ENCODE data around the gene ATAT1. TPM values are rescaled to one million over a fixed set of nuclear protein-coding genes. Genes with fewer than 3 reads are reported as not detected.
A peak's percentile ranks its signal among the peaks of the same experiment; 100 is the strongest.

ATAT1 gene
- total RNA-seq, 1 experiment from 2014 or later = 19.3 TPM

DNA sequence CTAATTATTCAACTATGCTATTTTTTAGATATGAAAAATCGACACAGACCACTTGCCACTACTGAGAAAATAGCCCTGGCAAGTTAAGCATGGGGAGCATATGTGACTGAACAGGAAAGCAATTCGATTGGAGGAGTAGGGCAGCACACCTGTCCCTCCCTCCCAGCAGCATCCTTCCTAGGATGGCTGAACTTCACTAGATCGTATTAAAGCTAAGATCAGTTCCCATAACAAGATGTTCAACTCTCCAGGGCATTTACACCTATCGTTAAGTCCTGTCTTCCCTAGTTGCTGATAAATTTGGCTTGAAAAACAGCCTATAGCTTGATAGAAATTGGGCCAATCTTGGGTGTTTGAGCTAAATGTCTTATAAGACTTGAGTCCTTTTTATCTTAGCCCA is 16.6 kb upstream of the ATAT1 start (continued):
- TF ChIP-seq FOXJ3 (CRISPR knock-in tag; IDR thresholded peaks at IDR 0.05; ENCODE audit: borderline replicate concordance) (no peak), ZNF416 (CRISPR knock-in tag; IDR thresholded peaks at IDR 0.05) (no peak), EMX1 (CRISPR knock-in tag; IDR thresholded peaks at IDR 0.05) (no peak), NFE2L1 (CRISPR knock-in tag; IDR thresholded peaks at IDR 0.05) (no peak), ZBTB43 (CRISPR knock-in tag; IDR thresholded peaks at IDR 0.05) (no peak), ATF6 (CRISPR knock-in tag; IDR thresholded peaks at IDR 0.05) (no peak)
- TF ChIP-seq, protein P1, sequence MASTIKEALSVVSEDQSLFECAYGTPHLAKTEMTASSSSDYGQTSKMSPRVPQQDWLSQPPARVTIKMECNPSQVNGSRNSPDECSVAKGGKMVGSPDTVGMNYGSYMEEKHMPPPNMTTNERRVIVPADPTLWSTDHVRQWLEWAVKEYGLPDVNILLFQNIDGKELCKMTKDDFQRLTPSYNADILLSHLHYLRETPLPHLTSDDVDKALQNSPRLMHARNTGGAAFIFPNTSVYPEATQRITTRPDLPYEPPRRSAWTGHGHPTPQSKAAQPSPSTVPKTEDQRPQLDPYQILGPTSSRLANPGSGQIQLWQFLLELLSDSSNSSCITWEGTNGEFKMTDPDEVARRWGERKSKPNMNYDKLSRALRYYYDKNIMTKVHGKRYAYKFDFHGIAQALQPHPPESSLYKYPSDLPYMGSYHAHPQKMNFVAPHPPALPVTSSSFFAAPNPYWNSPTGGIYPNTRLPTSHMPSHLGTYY (CRISPR knock-in tag; IDR thresholded peaks at IDR 0.05) = 0 out of 2 replicates have a peak, but pooled peaks have one; percentile 9

DNA sequence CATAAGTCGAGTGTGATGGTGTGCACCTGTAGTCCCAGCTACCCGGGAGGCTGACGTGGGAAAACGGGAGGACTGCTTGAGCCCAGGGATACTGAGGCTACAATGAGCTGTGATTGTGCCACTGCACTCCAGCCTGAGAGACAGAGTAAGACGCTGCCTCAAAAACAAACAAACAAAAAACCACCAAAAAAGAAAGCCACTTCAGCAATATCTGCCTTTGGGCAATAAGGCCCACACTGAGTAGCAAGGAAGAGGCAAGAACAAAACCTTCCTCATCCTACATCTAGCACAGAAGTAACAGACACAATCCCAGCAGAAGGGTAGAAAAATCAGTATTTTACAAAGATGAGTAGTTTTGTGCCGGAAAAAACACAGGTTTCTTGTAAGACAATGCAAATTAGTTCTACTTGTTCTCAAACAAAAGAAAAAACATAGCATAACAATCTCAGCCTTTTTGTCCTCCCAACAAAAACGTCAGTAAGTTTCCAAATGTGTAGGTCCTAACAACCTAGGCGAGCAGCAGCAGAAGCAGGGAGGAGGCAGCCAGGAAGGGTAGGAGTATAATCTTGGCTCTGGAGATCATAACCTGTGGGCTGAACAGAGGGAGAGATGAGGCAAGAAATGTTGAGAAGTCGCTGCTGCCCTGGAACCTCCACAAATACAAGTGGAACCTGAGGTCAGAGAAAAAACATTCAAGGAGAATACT is 15.4 kb upstream of the ATAT1 start:
- H3K4me3 Mint-ChIP-seq = no peak overlapping the region
- H3K4me1 Mint-ChIP-seq = peaks cover 33% of the 10 kb centered on the region
- ChIA-PET POLR2A (interaction anchor here (1.2 to 1.4 kb wide), 3 partner anchors 11 to 76 kb away, joined by 3 to 6 read pairs (median 5); no protein-coding TSS in a partner anchor), CTCF (interaction anchor here (1.0 to 2.6 kb wide), 4 partner anchors 13 to 127 kb away, joined by 3 to 13 read pairs (median 4); no protein-coding TSS in a partner anchor)
- no peak for DNase-seq (ENCODE audit: low spot score)
- no peak for TF ChIP-seq EMX1 (CRISPR knock-in tag; IDR thresholded peaks at IDR 0.05)
- no peak for TF ChIP-seq SMAD4 (CRISPR knock-in tag; IDR thresholded peaks at IDR 0.05)
- TF ChIP-seq ZNF281 (CRISPR knock-in tag; IDR thresholded peaks at IDR 0.05) = no peak
- TF ChIP-seq, protein P2, sequence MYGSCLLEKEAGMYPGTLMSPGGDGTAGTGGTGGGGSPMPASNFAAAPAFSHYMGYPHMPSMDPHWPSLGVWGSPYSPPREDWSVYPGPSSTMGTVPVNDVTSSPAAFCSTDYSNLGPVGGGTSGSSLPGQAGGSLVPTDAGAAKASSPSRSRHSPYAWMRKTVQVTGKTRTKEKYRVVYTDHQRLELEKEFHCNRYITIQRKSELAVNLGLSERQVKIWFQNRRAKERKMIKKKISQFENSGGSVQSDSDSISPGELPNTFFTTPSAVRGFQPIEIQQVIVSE (CRISPR knock-in tag; IDR thresholded peaks at IDR 0.05; ENCODE audit: borderline replicate concordance) = no peak
- TF ChIP-seq CREB1 (CRISPR knock-in tag; IDR thresholded peaks at IDR 0.05) = no peak
- no peak for TF ChIP-seq ZNF416 (CRISPR knock-in tag; IDR thresholded peaks at IDR 0.05)
- H3K9me3 Mint-ChIP-seq = no peaks in the 10 kb centered on the region
- H3K27ac Mint-ChIP-seq = peak overlapping the region; percentile 17
- no peaks in the 10 kb centered on the region for H3K27me3 Mint-ChIP-seq (ENCODE audit: low read depth)
- H3K36me3 Mint-ChIP-seq = peaks cover 71% of the 10 kb centered on the region
- ATAC-seq = no peak

DNA sequence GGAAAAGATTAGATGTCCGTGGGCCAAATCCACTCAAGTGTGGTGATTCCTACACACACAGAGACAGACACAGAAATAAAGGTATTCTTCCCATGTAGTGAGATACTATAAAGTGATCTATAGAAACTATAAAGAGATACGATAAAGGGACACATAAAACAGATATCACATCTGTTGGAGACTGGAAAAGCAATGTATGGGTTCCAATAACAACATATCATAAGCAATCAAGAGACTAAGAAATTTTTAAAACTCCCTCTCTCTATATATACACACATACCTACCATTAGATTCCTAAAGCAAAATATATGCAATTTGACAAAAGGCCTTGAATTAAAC is 14.8 kb upstream of the ATAT1 start:
- Mint-ChIP-seq H3K9me3 (no peaks in the 10 kb centered on the region), H3K4me3 (no peak overlapping the region), H3K27ac (peak overlapping the region; percentile 10), H3K4me1 (peaks cover 33% of the 10 kb centered on the region), H3K36me3 (peaks cover 71% of the 10 kb centered on the region), H3K27me3 (ENCODE audit: low read depth) (no peaks in the 10 kb centered on the region)
- TF ChIP-seq EMX1 (CRISPR knock-in tag; IDR thresholded peaks at IDR 0.05) (0 out of 2 replicates have a peak, but pooled peaks have one; percentile 27), GABPB1 (CRISPR knock-in tag; IDR thresholded peaks at IDR 0.05) (no peak)
- ATAC-seq = no peak
- POLR2A ChIA-PET = interaction anchor here (1.1 to 1.6 kb wide), 3 partner anchors 11 to 41 kb away, joined by 4 to 8 read pairs (median 6); partner anchors contain the start of gene ABCF1
- CTCF ChIA-PET = interaction anchor here (0.9 to 2.6 kb wide), 6 partner anchors 15 to 158 kb away, joined by 3 to 13 read pairs (median 7); partner anchors contain the start of genes DHX16 and MDC1
- no peak for DNase-seq (ENCODE audit: low spot score)

Data from WTC11 (cell line).